ENCODE results near the gene ZNF264.

ZNF264 gene

GRCh38 chr19:57212109-57212508 is 20.8 kb downstream of the ZNF264 start:
- no peak overlapping the region for H3K27ac ChIP-seq
- no peaks in the 10 kb centered on the region for H3K36me3 ChIP-seq (ENCODE audit: insufficient read depth)

GRCh38 chr19:57227502-57227901 is 36.2 kb downstream of the ZNF264 start:
- Histone ChIP-seq H3K27ac (no peak overlapping the region), H4K20me1 (ENCODE audit: insufficient read depth) (no peaks in the 10 kb centered on the region), H3K36me3 (ENCODE audit: insufficient read depth) (no peaks in the 10 kb centered on the region), H3K9ac (no peak overlapping the region), H3K4me1 (ENCODE audit: low read depth, poor library complexity, severe bottlenecking) (no peaks in the 10 kb centered on the region), H3K27me3 (ENCODE audit: insufficient read depth, low read depth) (no peaks in the 10 kb centered on the region), H3K4me2 (no peak overlapping the region), H3K4me3 (IDR thresholded peaks at IDR 0.05; ENCODE audit: insufficient read depth, low read depth, low read length) (no peak overlapping the region), H2AFZ (ENCODE audit: low read depth) (no peak overlapping the region), H3K79me2 (ENCODE audit: insufficient read depth, low read depth) (no peaks in the 10 kb centered on the region)
- no peak for TF ChIP-seq CTCF (conservative IDR thresholded peaks at IDR 0.05; ENCODE audit: low read depth, low read length)

More at GRCh38 chr19:57212109-57212508, 20.8 kb downstream of the ZNF264 start:
- Histone ChIP-seq H3K4me2 (no peak overlapping the region), H3K4me3 (IDR thresholded peaks at IDR 0.05; ENCODE audit: insufficient read depth, low read depth, low read length) (no peak overlapping the region), H3K4me1 (ENCODE audit: low read depth, poor library complexity, severe bottlenecking) (no peaks in the 10 kb centered on the region), H4K20me1 (ENCODE audit: insufficient read depth) (no peaks in the 10 kb centered on the region), H3K9ac (no peak overlapping the region), H3K27me3 (ENCODE audit: insufficient read depth, low read depth) (no peaks in the 10 kb centered on the region), H3K79me2 (ENCODE audit: insufficient read depth, low read depth) (no peaks in the 10 kb centered on the region), H2AFZ (ENCODE audit: low read depth) (no peak overlapping the region)
- no peak for TF ChIP-seq CTCF (conservative IDR thresholded peaks at IDR 0.05; ENCODE audit: low read depth, low read length)

- Histone ChIP-seq H3K4me1 (ENCODE audit: low read depth, poor library complexity, severe bottlenecking) (no peaks in the 10 kb centered on the region), H3K9ac (no peak overlapping the region), H3K27ac (no peak overlapping the region), H3K79me2 (ENCODE audit: insufficient read depth, low read depth) (no peaks in the 10 kb centered on the region), H2AFZ (ENCODE audit: low read depth) (no peak overlapping the region), H3K27me3 (ENCODE audit: insufficient read depth, low read depth) (no peaks in the 10 kb centered on the region), H3K4me2 (no peak overlapping the region), H3K36me3 (ENCODE audit: insufficient read depth) (no peaks in the 10 kb centered on the region), H3K4me3 (IDR thresholded peaks at IDR 0.05; ENCODE audit: insufficient read depth, low read depth, low read length) (no peak overlapping the region), H4K20me1 (ENCODE audit: insufficient read depth) (no peaks in the 10 kb centered on the region)
- TF ChIP-seq CTCF (conservative IDR thresholded peaks at IDR 0.05; ENCODE audit: low read depth, low read length), result no peak
Observed at GRCh38 chr19:57231686-57232085, 40.4 kb downstream of the ZNF264 start.

GRCh38 chr19:57233207-57233606 is 41.9 kb downstream of the ZNF264 start:
- Histone ChIP-seq H3K79me2 (ENCODE audit: insufficient read depth, low read depth) (no peaks in the 10 kb centered on the region), H4K20me1 (ENCODE audit: insufficient read depth) (no peaks in the 10 kb centered on the region), H2AFZ (ENCODE audit: low read depth) (no peak overlapping the region), H3K36me3 (ENCODE audit: insufficient read depth) (no peaks in the 10 kb centered on the region), H3K4me3 (IDR thresholded peaks at IDR 0.05; ENCODE audit: insufficient read depth, low read depth, low read length) (no peak overlapping the region), H3K27me3 (ENCODE audit: insufficient read depth, low read depth) (no peaks in the 10 kb centered on the region), H3K4me1 (ENCODE audit: low read depth, poor library complexity, severe bottlenecking) (no peaks in the 10 kb centered on the region), H3K27ac (no peak overlapping the region), H3K4me2 (no peak overlapping the region), H3K9ac (no peak overlapping the region)
- TF ChIP-seq CTCF (conservative IDR thresholded peaks at IDR 0.05; ENCODE audit: low read depth, low read length), result no peak
